B cell (primary cell): Measurements from ENCODE around the gene ABTB2. TPM values are rescaled to one million over a fixed set of nuclear protein-coding genes. Genes with fewer than 3 reads are reported as not detected.

Source experiments
- ATAC-seq: fragments of 200-7000 bp; cut with Tn5 transposase; one replicate; pipeline ENCODE4 v1.10.0; 2021; ENCODE audit warnings: low read depth, mild to moderate bottlenecking, moderate number of reproducible peaks, moderate library complexity
- CTCF ChIA-PET: fragments of 350-600 bp; sonication (Branson Sonifier 250); formaldehyde crosslinking; loops from one replicate; lab custom pipeline; 2021; ENCODE audit warnings: antibody characterized with exemption, inconsistent platforms; lab: Charles Lee
- POLR2A ChIA-PET: fragments of 350-600 bp; sonication (Branson Sonifier 250); formaldehyde crosslinking; loops from one replicate; lab custom pipeline; 2021; ENCODE audit warnings: antibody characterized with exemption; lab: Charles Lee
- DNase-seq: peaks from one replicate; pipeline ENCODE4 v3.0.0; 2013
- H2AFZ ChIP-seq: 2 replicates; pipeline ENCODE4 v1.6.1; 2012; ENCODE audit warnings: mild to moderate bottlenecking, low read depth, low read length; ENCODE audit not compliant: insufficient read depth, poor library complexity, severe bottlenecking
- H3K27ac ChIP-seq, 2 donors: 1 replicate in 1 of 2; 2 replicates in 1 of 2; pipeline ENCODE4 v1.5.1; 2012 to 2013; ENCODE audit warnings: low read length in 2 of 2, mild to moderate bottlenecking in 2 of 2, moderate library complexity in 1 of 2
- H3K27me3 ChIP-seq, 4 experiments: fragments of 200-600 bp in 1 of 4; sonication (generic) in 1 of 4; replicated peaks in 1 of 4; 1 replicate in 2 of 4; 2 replicates in 2 of 4; pipeline versions ENCODE4 v1.6.1 to v1.7.0; 2013 to 2016; ENCODE audit warnings: low read length in 3 of 4, mild to moderate bottlenecking in 2 of 4, mixed read lengths in 1 of 4, moderate library complexity in 1 of 4; ENCODE audit not compliant: insufficient read depth in 4 of 4, control insufficient read depth in 3 of 4; ENCODE audit errors: control extremely low read depth in 1 of 4
- H3K36me3 ChIP-seq, 2 experiments: replicated peaks in 1 of 2; 1 replicate in 1 of 2; 2 replicates in 1 of 2; pipeline versions ENCODE4 v1.6.1 to v1.7.1; 2013; ENCODE audit warnings: low read length in 1 of 2; ENCODE audit not compliant: insufficient read depth in 2 of 2, control insufficient read depth in 1 of 2; ENCODE audit errors: control extremely low read depth in 1 of 2, extremely low read depth in 1 of 2
- H3K4me1 ChIP-seq, 2 donors: fragments of 200-600 bp in 1 of 2; sonication (generic) in 1 of 2; 1 replicate in 1 of 2; 2 replicates in 1 of 2; pipeline versions ENCODE4 v1.5.1 to v1.6.1; 2013 to 2017; ENCODE audit warnings: low read length in 2 of 2; ENCODE audit not compliant: control insufficient read depth in 2 of 2, insufficient read depth in 2 of 2
- H3K4me2 ChIP-seq: replicated peaks from 2 replicates; pipeline ENCODE3; 2012; ENCODE audit warnings: mild to moderate bottlenecking, low read depth, low read length; ENCODE audit not compliant: poor library complexity, severe bottlenecking
- H3K4me3 ChIP-seq, 5 experiments: fragments of 200-600 bp in 1 of 5; sonication (generic) in 1 of 5; 1 replicate in 3 of 5; 2 replicates in 2 of 5; pipeline versions ENCODE4 v1.5.1 to v1.7.0; 2011 to 2016; ENCODE audit warnings: low read length in 4 of 5, mild to moderate bottlenecking in 4 of 5, low read depth in 2 of 5, control low read depth in 1 of 5, moderate library complexity in 1 of 5; ENCODE audit not compliant: insufficient read depth in 1 of 5; ENCODE audit errors: control extremely low read depth in 1 of 5, extremely low read depth in 1 of 5
- H3K79me2 ChIP-seq: fragments of 200-600 bp; sonication (generic); one replicate; pipeline ENCODE4 v1.6.0; 2016; ENCODE audit warnings: low read length; ENCODE audit not compliant: control insufficient read depth, insufficient read depth
- H3K9ac ChIP-seq: fragments of 200-600 bp; sonication (generic); 2 replicates; pipeline ENCODE4 v1.6.1; 2017; ENCODE audit warnings: mild to moderate bottlenecking, low read length, moderate library complexity
- H3K9me3 ChIP-seq, 3 donors: one replicate each; pipeline versions ENCODE4 v1.6.1 to v1.7.1; 2013; ENCODE audit warnings: low read length in 2 of 3; ENCODE audit not compliant: control insufficient read depth in 2 of 3, insufficient read depth in 1 of 3; ENCODE audit errors: control extremely low read depth in 1 of 3
- H4K20me1 ChIP-seq: 2 replicates; pipeline ENCODE4 v1.6.0; 2012; ENCODE audit warnings: mild to moderate bottlenecking, low read length; ENCODE audit not compliant: insufficient read depth, control insufficient read depth, poor library complexity, severe bottlenecking
- H3K27ac Mint-ChIP-seq: one replicate; pipeline ENCODE4 v1.8.0; 2021; ENCODE audit warnings: mixed read lengths
- H3K27me3 Mint-ChIP-seq: one replicate; pipeline ENCODE4 v1.8.0; 2021; ENCODE audit warnings: mixed read lengths
- H3K4me1 Mint-ChIP-seq: one replicate; pipeline ENCODE4 v1.8.0; 2021; ENCODE audit warnings: mixed read lengths
- H3K4me3 Mint-ChIP-seq: one replicate; pipeline ENCODE4 v1.8.0; 2021; ENCODE audit warnings: mixed read lengths
- H3K9me3 Mint-ChIP-seq: one replicate; pipeline ENCODE4 v1.8.0; 2022; ENCODE audit warnings: mixed read lengths; ENCODE audit not compliant: insufficient read depth
- CTCF ChIP-seq: fragments of 200-600 bp; IDR thresholded peaks from one replicate; pipeline ENCODE4 v1.8.0; 2022; ENCODE audit warnings: antibody characterized with exemption, mild to moderate bottlenecking
- EZH2 ChIP-seq: IDR thresholded peaks from 2 replicates; pipeline ENCODE4 v1.6.1; 2012; ENCODE audit warnings: borderline replicate concordance, low read depth, mild to moderate bottlenecking, moderate library complexity, low read length; ENCODE audit not compliant: insufficient read depth, poor library complexity, severe bottlenecking
- WGBS: methylation state at CpG from one replicate; pipeline ENCODE4 v1.1.5; 2013; ENCODE audit warnings: missing lambda C conversion rate; ENCODE audit not compliant: insufficient coverage; 5-methylcytosine and 5-hydroxymethylcytosine counted together
- intact Hi-C: fragments of 100-400 bp; cut with micrococcal nuclease; formaldehyde crosslinking; loops from one replicate; pipeline ENCODE4 v1.10.0; 2022
- polyA plus RNA-seq: library from polyadenylated mRNA; depleted of rRNA; stranded (reverse); fragments of >200 nt; gene quantifications from 2 replicates; pipeline ENCODE4 v1.2.3, GENCODE V29; 2012
- total RNA-seq, 2 donors: library from RNA; stranded (reverse); fragments of 120-200 nt in 1 of 2; gene quantifications; 1 replicate in 1 of 2; 2 replicates in 1 of 2; pipeline versions ENCODE4 v1.2.3 to v1.2.4, GENCODE V29; 2013 to 2022

ABTB2 gene
- total and polyA plus RNA-seq, 2 donors (not counting 1 experiment from before 2014, with no cell fraction given), result 0.30 to 5.9 TPM

- no peak overlapping the region for H3K4me3 Mint-ChIP-seq
- no peaks in the 10 kb centered on the region for H3K9me3 Mint-ChIP-seq
- H3K27ac ChIP-seq, result no peak overlapping the region
- H3K4me1 Mint-ChIP-seq, result peaks cover under 1% of the 10 kb centered on the region
- H3K79me2 ChIP-seq, result no peaks in the 10 kb centered on the region
- H2AFZ ChIP-seq, result no peak overlapping the region
- intact Hi-C loops, result no loop called here
- no peak overlapping the region for H3K9ac ChIP-seq
- H3K36me3 ChIP-seq, result no peaks in the 10 kb centered on the region
- no peak for DNase-seq
- no peak overlapping the region for H3K4me2 ChIP-seq
- no peak for ATAC-seq
- H3K27ac Mint-ChIP-seq, result no peak overlapping the region
- H3K9me3 ChIP-seq, result no peaks in the 10 kb centered on the region
- WGBS, result 100% methylated on average over 2 of the region's 3 CpGs
- no peak for TF ChIP-seq EZH2
- no peak for TF ChIP-seq CTCF
- no peaks in the 10 kb centered on the region for H3K27me3 ChIP-seq
- CTCF ChIA-PET, result interaction anchor here (0.6 to 0.7 kb wide), 2 partner anchors 165 to 180 kb away, joined by 3 to 4 read pairs; no protein-coding TSS in a partner anchor
- no peaks in the 10 kb centered on the region for H3K27me3 Mint-ChIP-seq
- POLR2A ChIA-PET, result no interaction called here
- no peak overlapping the region for H3K4me3 ChIP-seq
- H3K4me1 ChIP-seq, result no peaks in the 10 kb centered on the region
- H4K20me1 ChIP-seq, result no peaks in the 10 kb centered on the region
Measured at GRCh38 chr11:34259087-34259486, 98.7 kb downstream of the ABTB2 start.

- POLR2A ChIA-PET, result no interaction called here
- no peak overlapping the region for H2AFZ ChIP-seq
- no peak for ATAC-seq
- 97% methylated on average over 5 of the region's 6 CpGs for WGBS
- peaks cover 18% of the 10 kb centered on the region for H3K4me1 Mint-ChIP-seq
- no peak overlapping the region for H3K9ac ChIP-seq
- no peak overlapping the region for H3K27ac ChIP-seq
- no peaks in the 10 kb centered on the region for H3K27me3 Mint-ChIP-seq
- no peaks in the 10 kb centered on the region for H3K79me2 ChIP-seq
- no peak overlapping the region for H3K4me3 Mint-ChIP-seq
- DNase-seq, result no peak
- H3K27me3 ChIP-seq, result no peaks in the 10 kb centered on the region
- intact Hi-C loops, result no loop called here
- TF ChIP-seq EZH2, result no peak
- TF ChIP-seq CTCF, result no peak
- no peaks in the 10 kb centered on the region for H3K9me3 ChIP-seq
- H3K4me1 ChIP-seq, result peaks cover 8 to 15% of the 10 kb centered on the region in 2 donors
- H3K9me3 Mint-ChIP-seq, result no peaks in the 10 kb centered on the region
- no peak overlapping the region for H3K4me2 ChIP-seq
- H3K36me3 ChIP-seq, result no peaks in the 10 kb centered on the region
- no peak overlapping the region for H3K27ac Mint-ChIP-seq
- H3K4me3 ChIP-seq, result no peak overlapping the region
- H4K20me1 ChIP-seq, result no peaks in the 10 kb centered on the region
- CTCF ChIA-PET, result no interaction called here
Measured at GRCh38 chr11:34256626-34257025, 101.2 kb downstream of the ABTB2 start.
